ENCODE measurements around the gene TMEM43. TPM values are rescaled to one million over a fixed set of nuclear protein-coding genes. Genes with fewer than 3 reads are reported as not detected.

Gene TMEM43
- polyA plus RNA-seq, 1 of the 3 experiments (the other 2 are of a cell fraction): 105 TPM

- no peak for DNase-seq
- Histone ChIP-seq H3K4me3 (ENCODE audit: low read depth in 2 of 2, low read length in 1 of 2) (no peak overlapping the region), H3K9ac (no peak overlapping the region), H4K20me1 (ENCODE audit: insufficient read depth) (no peaks in the 10 kb centered on the region), H3F3A (replicated peaks; ENCODE audit: insufficient read depth) (peaks cover 41% of the 10 kb centered on the region), H3K4me1 (ENCODE audit: control insufficient read depth in 1 of 2, insufficient read depth in 2 of 2, low read depth in 1 of 2, low read length in 1 of 2) (peaks cover 15 to 25% of the 10 kb centered on the region in 2 experiments), H3K9me2 (no peaks in the 10 kb centered on the region), H3K27me3 (ENCODE audit: insufficient read depth) (no peaks in the 10 kb centered on the region), H3K27ac (ENCODE audit: low read depth in 2 of 2, low read length in 1 of 2) (peak overlapping the region in 1 of 2 experiments; percentile 100; a peak in 1 of 4 replicates), H2AFZ (ENCODE audit: low read depth) (no peak overlapping the region), H3K9me3 (no peaks in the 10 kb centered on the region), H3K4me2 (no peak overlapping the region), H3K36me3 (replicated peaks in 1 of 2; ENCODE audit: control insufficient read depth in 1 of 2, insufficient read depth in 2 of 2, low read length in 1 of 2) (peaks cover 13 to 69% of the 10 kb centered on the region in 2 experiments), H3K79me2 (ENCODE audit: insufficient read depth) (no peaks in the 10 kb centered on the region; the same call in 1 of the 2 replicates)
- 100% methylated on average over 1 of the region's 2 CpGs for WGBS (ENCODE audit: low lambda C conversion rate)
- no peak for TF ChIP-seq RCOR1 (IDR thresholded peaks at IDR 0.05; ENCODE audit: low read length)
- no peak for TF ChIP-seq FOSL2 (IDR thresholded peaks at IDR 0.05; ENCODE audit: borderline replicate concordance, low read depth)
- no peak for TF ChIP-seq CTCF (IDR thresholded peaks at IDR 0.05)
- no peak for TF ChIP-seq NRF1 (IDR thresholded peaks at IDR 0.05; ENCODE audit: low read depth, low read length)
- no peak for TF ChIP-seq POLR2AphosphoS5 (IDR thresholded peaks at IDR 0.05; ENCODE audit: low read depth, low read length)
- no peak for TF ChIP-seq RAD21 (IDR thresholded peaks at IDR 0.05; ENCODE audit: low read length)
- TF ChIP-seq TAF1 (IDR thresholded peaks at IDR 0.05; ENCODE audit: borderline replicate concordance, low read depth, low read length): no peak
- TF ChIP-seq USF2 (IDR thresholded peaks at IDR 0.05; ENCODE audit: borderline replicate concordance, low read depth, low read length): no peak
- TF ChIP-seq NFIC (IDR thresholded peaks at IDR 0.05; ENCODE audit: borderline replicate concordance): no peak
- TF ChIP-seq FOXM1 (IDR thresholded peaks at IDR 0.05; ENCODE audit: low read depth): no peak
- CTCF ChIA-PET: no interaction called here
- POLR2A ChIA-PET: interaction anchor here (1.1 kb wide), 1 partner anchor 16 kb away, joined by 3 read pairs; the partner anchor contains the start of gene CHCHD4
Observed at GRCh38 chr3:14140668-14141067, 15.8 kb downstream of the TMEM43 start.

GRCh38 chr3:14141144-14141543 is 16.3 kb downstream of the TMEM43 start:
- no peak overlapping the region for H3K4me2 ChIP-seq
- 92% methylated on average over 2 of the region's 2 CpGs for WGBS (ENCODE audit: low lambda C conversion rate)
- H3K27ac ChIP-seq (ENCODE audit: low read depth in 2 of 2, low read length in 1 of 2): peak overlapping the region in 1 of 2 experiments; percentile 100; a peak in 1 of 4 replicates
- H3K27me3 ChIP-seq (ENCODE audit: insufficient read depth): no peaks in the 10 kb centered on the region
- CTCF ChIA-PET: interaction anchor here (0.8 kb wide), 1 partner anchor 10 kb away, joined by 3 read pairs; no protein-coding TSS in a partner anchor
- POLR2A ChIA-PET: interaction anchor here (0.6 to 1.1 kb wide), 2 partner anchors 17 to 76 kb away, joined by 3 to 4 read pairs; partner anchors contain the start of gene CHCHD4
- no peak overlapping the region for H2AFZ ChIP-seq (ENCODE audit: low read depth)
- no peak overlapping the region for H3K9ac ChIP-seq
- no peaks in the 10 kb centered on the region; the same call in 1 of the 2 replicates for H3K79me2 ChIP-seq (ENCODE audit: insufficient read depth)
- H3K4me3 ChIP-seq (ENCODE audit: low read depth in 2 of 2, low read length in 1 of 2): no peak overlapping the region
- peaks cover 15 to 27% of the 10 kb centered on the region in 2 experiments for H3K4me1 ChIP-seq (ENCODE audit: control insufficient read depth in 1 of 2, insufficient read depth in 2 of 2, low read depth in 1 of 2, low read length in 1 of 2)
- DNase-seq: no peak
- no peaks in the 10 kb centered on the region for H3K9me2 ChIP-seq
- H3F3A ChIP-seq (replicated peaks; ENCODE audit: insufficient read depth): peaks cover 43% of the 10 kb centered on the region
- H3K36me3 ChIP-seq (replicated peaks in 1 of 2; ENCODE audit: control insufficient read depth in 1 of 2, insufficient read depth in 2 of 2, low read length in 1 of 2): peaks cover 13 to 69% of the 10 kb centered on the region in 2 experiments
- no peaks in the 10 kb centered on the region for H4K20me1 ChIP-seq (ENCODE audit: insufficient read depth)
- no peaks in the 10 kb centered on the region for H3K9me3 ChIP-seq
- TF ChIP-seq CHD2 (IDR thresholded peaks at IDR 0.05; ENCODE audit: low read length, partially characterized antibody) (no peak), MAX (IDR thresholded peaks at IDR 0.05; ENCODE audit: low read depth) (no peak), MEF2A (IDR thresholded peaks at IDR 0.05; ENCODE audit: borderline replicate concordance, low read depth) (no peak), SIN3A (IDR thresholded peaks at IDR 0.05; ENCODE audit: borderline replicate concordance, low read depth, low read length) (no peak), POLR2AphosphoS5 (IDR thresholded peaks at IDR 0.05; ENCODE audit: low read depth, low read length) (no peak), RFX5 (IDR thresholded peaks at IDR 0.05; ENCODE audit: low read length) (no peak), EZH2phosphoT487 (IDR thresholded peaks at IDR 0.05; ENCODE audit: borderline replicate concordance, low read depth) (no peak), RAD21 (IDR thresholded peaks at IDR 0.05; ENCODE audit: low read length) (no peak), REST (IDR thresholded peaks at IDR 0.05; ENCODE audit: low read depth, low read length) (no peak), USF2 (IDR thresholded peaks at IDR 0.05; ENCODE audit: borderline replicate concordance, low read depth, low read length) (no peak), SMC3 (IDR thresholded peaks at IDR 0.05; ENCODE audit: low read depth, low read length) (no peak)
